Measurements from ENCODE around the gene CES5A. TPM values are rescaled to one million over a fixed set of nuclear protein-coding genes. Genes with fewer than 3 reads are reported as not detected.

Gene CES5A
- total RNA-seq, 4 donors from 2014 or later: not detected

DNA sequence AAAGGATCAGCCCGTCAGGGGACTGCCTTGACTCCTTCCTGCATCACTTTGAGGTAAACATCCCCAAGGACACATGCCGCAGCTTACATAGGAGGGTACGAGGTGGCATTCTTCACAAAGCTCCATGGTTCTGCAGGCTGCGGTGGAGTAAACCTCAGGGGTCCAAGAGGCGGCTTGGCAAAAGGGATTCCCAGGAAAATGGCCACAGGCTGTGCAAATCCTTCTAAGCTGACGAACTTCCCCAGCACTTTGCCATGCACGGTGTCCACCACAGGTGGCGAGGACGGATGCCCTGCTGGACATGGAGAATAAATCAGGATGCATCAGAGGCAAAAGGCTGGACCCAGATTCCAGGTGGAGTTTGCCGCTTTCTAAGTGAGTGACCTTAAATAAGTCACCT is 46.5 kb downstream of the CES5A start:
- ATAC-seq (ENCODE audit: low FRiP score) (no peak), DNase-seq (ENCODE audit: low spot score) (no peak)

DNA sequence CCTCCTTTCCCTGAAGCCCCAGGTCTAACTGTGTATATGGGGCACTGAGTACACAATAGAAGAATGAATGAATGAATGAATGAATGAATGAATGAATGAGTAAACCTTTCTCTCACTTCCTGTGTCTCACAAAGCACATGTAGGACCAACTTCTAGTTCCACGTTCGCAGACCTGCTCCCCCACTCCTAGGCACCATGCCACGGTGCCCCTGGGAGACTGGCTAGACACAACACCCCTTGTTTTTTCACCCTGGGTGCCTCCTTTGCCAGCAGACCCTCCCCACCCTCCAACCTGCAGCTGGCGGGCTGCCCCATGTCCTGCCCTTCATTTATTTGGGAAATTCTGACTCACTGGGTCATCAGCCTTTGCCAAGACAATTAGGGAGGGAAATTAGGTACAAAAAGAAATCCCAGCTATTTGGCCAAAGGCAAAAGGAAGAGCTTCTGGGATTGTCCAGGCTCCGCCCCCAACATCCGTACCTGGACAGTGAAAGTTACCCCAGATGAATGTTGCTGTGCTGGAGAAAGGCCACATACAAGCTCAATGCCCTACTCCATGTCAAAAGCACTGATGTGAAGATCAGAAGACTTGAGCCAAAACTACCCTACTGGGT is 50.0 kb downstream of the CES5A start:
- TF ChIP-seq, protein P1, sequence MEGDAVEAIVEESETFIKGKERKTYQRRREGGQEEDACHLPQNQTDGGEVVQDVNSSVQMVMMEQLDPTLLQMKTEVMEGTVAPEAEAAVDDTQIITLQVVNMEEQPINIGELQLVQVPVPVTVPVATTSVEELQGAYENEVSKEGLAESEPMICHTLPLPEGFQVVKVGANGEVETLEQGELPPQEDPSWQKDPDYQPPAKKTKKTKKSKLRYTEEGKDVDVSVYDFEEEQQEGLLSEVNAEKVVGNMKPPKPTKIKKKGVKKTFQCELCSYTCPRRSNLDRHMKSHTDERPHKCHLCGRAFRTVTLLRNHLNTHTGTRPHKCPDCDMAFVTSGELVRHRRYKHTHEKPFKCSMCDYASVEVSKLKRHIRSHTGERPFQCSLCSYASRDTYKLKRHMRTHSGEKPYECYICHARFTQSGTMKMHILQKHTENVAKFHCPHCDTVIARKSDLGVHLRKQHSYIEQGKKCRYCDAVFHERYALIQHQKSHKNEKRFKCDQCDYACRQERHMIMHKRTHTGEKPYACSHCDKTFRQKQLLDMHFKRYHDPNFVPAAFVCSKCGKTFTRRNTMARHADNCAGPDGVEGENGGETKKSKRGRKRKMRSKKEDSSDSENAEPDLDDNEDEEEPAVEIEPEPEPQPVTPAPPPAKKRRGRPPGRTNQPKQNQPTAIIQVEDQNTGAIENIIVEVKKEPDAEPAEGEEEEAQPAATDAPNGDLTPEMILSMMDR (IDR thresholded peaks at IDR 0.05): no peak
- DNase-seq (ENCODE audit: low spot score) (no peak), ATAC-seq (ENCODE audit: low FRiP score) (no peak)

More for the DNA sequence above, 46.5 kb downstream of the CES5A start:
- TF ChIP-seq, protein P1 (IDR thresholded peaks at IDR 0.05): no peak

DNA sequence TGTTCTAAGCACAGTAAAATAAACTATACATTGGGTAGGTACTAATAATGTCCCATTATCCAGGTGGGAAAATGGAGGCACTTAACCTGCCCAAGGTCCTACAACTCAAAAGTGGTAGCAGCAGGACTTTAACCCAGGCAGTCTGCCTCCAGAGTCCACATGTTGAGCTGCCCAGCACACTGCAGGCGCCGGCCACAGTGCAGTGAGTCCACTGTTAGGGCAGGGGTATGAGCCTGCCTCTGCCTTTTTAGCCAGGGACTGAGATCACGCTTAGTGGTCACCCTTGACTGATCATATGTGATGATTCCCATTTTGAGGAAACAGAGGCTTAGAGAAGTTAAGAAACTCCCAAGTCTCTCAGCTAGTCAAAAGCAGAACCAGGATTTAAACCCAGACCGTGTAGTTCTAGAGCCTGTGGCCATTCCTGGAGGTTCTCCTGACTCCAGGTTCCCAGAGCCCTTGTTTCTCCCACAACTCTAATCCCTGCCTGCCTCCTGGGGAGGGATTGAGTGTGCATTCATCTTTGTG is 50.6 kb downstream of the CES5A start:
- DNase-seq (ENCODE audit: low spot score) (no peak), ATAC-seq (ENCODE audit: low FRiP score) (no peak)
- TF ChIP-seq, protein P1 (IDR thresholded peaks at IDR 0.05): no peak

DNA sequence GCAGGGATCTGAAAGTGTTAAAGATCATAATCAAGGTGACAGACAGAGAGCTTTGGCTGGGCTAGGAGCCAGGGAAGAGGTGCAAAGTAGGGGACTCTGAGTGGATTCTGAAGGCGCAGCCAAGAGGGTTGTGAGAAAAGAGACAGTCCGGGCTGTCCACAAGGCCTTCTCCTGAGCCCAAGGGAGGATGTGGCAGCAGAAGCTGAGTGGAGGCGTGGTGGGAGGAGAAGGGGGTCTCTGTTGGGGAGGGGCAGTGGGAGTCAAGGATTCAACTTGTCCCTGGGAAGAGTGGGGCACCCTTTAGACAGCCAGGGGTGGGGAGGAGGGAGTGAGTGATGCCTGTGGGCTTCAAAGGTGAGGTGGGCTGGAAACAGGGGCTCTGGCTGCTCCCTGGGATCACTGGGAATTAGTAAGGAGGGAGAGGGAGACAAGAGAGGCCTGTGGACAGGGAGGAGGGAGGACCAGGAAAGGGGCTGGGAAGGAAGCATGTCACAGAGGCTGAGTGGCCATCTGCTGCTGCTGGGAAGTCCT is 52.8 kb downstream of the CES5A start:
- no peak for ATAC-seq (ENCODE audit: low FRiP score)
- no peak for DNase-seq (ENCODE audit: low spot score)
- TF ChIP-seq, protein P1 (IDR thresholded peaks at IDR 0.05): no peak

DNA sequence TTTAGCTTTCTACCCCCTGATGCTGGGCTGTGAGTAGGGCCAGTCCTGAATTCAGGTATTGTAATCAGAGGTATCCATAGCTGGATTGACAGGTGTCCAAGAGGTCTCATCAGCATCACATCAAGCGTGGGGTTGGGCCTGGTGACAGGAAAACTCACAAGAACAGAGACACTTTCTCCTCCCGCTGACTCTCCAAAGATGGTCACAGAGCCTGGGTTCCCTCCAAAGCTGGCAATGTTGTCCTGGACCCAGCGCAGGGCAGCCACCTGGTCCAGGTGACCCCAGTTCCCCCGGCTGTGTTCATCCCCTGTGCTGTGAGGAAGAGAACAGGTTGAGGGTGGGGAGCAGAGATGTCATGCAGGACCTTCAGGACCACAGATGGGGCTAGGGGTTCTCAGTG is 54.0 kb downstream of the CES5A start:
- no peak for ATAC-seq (ENCODE audit: low FRiP score)

DNA sequence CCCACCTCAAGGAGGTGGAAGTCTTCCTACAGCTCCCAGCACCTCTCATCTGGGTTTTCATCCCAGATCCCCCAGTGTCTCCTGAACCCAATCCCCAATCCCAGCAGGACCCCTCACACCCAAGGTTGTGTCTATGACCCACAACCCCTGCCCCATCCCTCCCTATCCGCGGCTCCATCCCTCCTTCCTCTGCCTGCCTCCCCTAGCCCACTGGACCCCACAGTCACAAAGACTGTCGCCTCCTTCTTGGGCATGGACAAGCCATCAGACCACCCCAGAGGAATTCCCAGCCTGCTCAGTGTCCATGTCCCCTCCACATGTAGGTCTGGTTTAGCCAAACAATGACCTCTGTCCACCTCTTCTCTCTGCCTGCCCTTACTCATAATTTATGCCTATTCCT is 54.6 kb downstream of the CES5A start:
- DNase-seq (ENCODE audit: low spot score): no peak
- ATAC-seq (ENCODE audit: low FRiP score): no peak
- TF ChIP-seq, protein P1 (IDR thresholded peaks at IDR 0.05): no peak

More for the DNA sequence above, 54.0 kb downstream of the CES5A start:
- TF ChIP-seq, protein P1 (IDR thresholded peaks at IDR 0.05): no peak
- DNase-seq (ENCODE audit: low spot score): no peak
